HL-60 (cell line): ENCODE results near the gene HEBP2.

Experiments used
- GABPA ChIP-seq: IDR thresholded peaks from 2 replicates; pipeline ENCODE4 v1.6.1; 2012; ENCODE audit warnings: low read depth
- TF ChIP-seq, protein P1 (sequence below): IDR thresholded peaks from one replicate; pipeline ENCODE4 v1.5.1; 2011; ENCODE audit warnings: low read length, control low read depth, inconsistent platforms; ENCODE audit not compliant: insufficient read depth

DNA sequence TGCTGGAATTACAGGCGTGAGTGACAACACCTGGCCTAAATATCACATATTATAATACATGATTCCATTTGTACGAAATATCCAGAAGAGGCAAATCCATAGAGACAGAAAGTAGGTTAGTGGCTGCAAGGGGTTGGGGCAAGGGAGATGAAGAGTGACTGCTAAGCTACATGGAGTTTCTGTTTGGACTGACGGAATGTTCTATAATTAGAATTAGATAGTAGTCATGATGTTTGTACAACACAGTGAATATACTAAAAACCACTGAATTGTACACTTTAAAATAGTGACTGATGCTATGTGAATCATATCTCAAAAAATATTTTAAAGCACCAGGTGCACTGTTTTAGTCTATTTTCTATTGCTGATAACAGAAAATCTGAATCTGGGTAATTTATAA lies 3.7 kb upstream of the HEBP2 start:
- no peak for TF ChIP-seq GABPA
- TF ChIP-seq, protein P1, sequence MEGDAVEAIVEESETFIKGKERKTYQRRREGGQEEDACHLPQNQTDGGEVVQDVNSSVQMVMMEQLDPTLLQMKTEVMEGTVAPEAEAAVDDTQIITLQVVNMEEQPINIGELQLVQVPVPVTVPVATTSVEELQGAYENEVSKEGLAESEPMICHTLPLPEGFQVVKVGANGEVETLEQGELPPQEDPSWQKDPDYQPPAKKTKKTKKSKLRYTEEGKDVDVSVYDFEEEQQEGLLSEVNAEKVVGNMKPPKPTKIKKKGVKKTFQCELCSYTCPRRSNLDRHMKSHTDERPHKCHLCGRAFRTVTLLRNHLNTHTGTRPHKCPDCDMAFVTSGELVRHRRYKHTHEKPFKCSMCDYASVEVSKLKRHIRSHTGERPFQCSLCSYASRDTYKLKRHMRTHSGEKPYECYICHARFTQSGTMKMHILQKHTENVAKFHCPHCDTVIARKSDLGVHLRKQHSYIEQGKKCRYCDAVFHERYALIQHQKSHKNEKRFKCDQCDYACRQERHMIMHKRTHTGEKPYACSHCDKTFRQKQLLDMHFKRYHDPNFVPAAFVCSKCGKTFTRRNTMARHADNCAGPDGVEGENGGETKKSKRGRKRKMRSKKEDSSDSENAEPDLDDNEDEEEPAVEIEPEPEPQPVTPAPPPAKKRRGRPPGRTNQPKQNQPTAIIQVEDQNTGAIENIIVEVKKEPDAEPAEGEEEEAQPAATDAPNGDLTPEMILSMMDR = no peak
